ENCODE data around the gene LMO2. TPM values are rescaled to one million over a fixed set of nuclear protein-coding genes. Genes with fewer than 3 reads are reported as not detected.
"Not testable (repeated sequence)": the region's sequence is repeated elsewhere in the genome, so short reads cannot be mapped to it uniquely, and the experiment has no call there.

LMO2 gene
- total RNA-seq, 1 donor from 2014 or later = 26.8 TPM

GRCh38 chr11:33861386-33861785 is 30.5 kb downstream of the LMO2 start:
- DNase-seq (ENCODE audit: low spot score) = no peak

GRCh38 chr11:33860926-33861325 is 30.9 kb downstream of the LMO2 start:
- DNase-seq (ENCODE audit: low spot score) = peak; percentile 58

GRCh38 chr11:33859306-33859705 is 32.6 kb downstream of the LMO2 start:
- no peak for DNase-seq (ENCODE audit: low spot score)

DNA sequence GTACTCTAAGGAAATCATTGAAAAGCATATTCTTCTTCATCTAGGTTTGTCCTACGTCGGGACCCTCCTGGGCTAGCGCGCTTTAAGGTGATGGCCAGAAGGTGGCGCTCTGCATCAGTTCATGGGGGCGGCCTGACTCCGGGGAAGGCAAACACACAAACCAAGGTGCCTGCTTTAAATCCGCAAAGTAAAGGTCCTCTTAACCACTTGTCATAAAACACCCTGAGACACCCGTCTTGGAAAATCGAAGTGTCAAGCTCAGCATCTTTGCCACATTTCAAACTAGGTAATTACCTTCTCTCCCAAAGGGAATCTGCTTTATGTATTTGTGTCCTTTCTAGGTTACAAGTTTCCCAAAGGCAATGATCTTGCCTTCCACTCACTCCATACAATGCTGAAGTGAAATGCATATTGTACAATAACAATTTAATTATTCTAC is 33.9 kb downstream of the LMO2 start:
- peak; percentile 67 for DNase-seq (ENCODE audit: low spot score)

- DNase-seq (ENCODE audit: low spot score) = no peak
Measured at GRCh38 chr11:33855500-33855899, 36.4 kb downstream of the LMO2 start.

- DNase-seq (ENCODE audit: low spot score) = no peak
Measured at GRCh38 chr11:33848717-33849390, 43.0 kb downstream of the LMO2 start.

DNA sequence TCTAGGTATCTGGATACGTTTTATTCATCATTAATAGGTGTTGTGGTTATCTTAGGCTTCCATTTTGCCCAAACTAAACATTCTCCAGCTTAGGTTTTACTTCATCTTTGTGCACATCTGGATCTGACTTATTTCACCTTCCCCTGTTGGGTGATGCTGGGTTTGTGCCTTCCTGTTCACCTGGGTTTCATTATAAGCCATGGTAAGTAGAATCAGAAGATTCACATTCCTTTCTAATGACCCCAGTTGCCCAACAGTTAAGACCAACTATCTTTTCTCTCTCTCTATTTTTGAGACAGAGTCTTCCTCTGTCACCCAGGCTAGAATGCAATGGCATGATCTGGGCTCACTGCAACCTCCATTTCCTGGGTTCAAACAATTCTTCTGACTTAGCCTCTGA is 44.6 kb downstream of the LMO2 start:
- no peak for DNase-seq (ENCODE audit: low spot score)

DNA sequence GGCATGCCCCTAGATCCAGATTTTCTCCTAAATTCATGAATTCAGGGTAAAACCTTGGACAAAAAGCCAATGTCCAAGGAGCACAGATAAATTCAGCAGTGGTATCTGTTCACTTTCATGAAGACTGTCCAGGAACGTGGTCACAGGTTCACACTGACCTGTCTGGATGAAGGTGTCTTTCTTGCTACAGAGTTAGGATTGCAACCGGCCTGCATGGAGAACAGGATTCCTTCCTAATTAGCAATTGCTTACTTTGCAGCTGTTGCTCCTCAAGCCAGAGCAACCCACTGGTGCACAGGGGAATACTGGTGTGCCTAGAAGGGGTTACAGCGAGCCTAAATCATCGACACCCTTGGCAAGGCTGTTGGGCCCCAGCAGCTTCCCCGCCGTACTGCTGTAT is 47.6 kb downstream of the LMO2 start:
- DNase-seq (ENCODE audit: low spot score) = no peak

GRCh38 chr11:33843018-33843417 is 48.9 kb downstream of the LMO2 start:
- DNase-seq (ENCODE audit: low spot score) = no peak

DNA sequence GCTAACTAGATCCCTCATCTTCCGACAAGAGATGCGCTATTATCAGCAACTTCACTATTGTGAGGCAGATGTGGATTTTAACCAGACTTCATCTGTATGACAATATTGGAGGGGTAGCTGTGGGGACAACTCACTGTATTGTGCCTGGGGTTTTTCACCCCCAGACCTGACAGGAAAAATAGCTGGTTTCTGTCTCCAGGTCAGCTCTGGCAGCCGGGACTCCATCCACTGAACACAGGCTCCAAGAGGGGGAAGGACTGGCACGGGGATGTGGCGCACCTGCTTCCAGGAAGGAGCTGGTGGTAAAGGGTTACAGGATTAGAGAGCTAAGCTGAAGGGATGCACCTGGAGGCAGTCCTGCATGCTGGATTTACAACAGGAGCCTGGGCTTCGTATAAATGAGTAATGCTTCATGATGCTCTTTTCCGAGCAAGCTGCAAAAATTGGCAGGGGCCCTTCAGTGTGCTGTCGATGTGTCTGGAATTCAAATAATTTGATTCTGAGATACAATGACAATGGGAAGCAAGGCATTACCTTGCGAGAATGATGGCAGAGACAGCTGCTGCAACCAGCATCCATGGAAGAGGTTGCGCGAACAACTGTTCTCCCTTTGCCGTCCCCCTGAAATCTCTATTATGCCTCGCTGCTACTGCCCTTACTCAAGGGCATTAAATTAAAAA is 49.5 kb downstream of the LMO2 start:
- DNase-seq (ENCODE audit: low spot score) = no peak

GRCh38 chr11:33838234-33838633 is 53.6 kb downstream of the LMO2 start:
- not testable (repeated sequence) for DNase-seq (ENCODE audit: low spot score)

- not testable (repeated sequence) for DNase-seq (ENCODE audit: low spot score)
Measured at GRCh38 chr11:33837334-33837733, 54.5 kb downstream of the LMO2 start.

DNA sequence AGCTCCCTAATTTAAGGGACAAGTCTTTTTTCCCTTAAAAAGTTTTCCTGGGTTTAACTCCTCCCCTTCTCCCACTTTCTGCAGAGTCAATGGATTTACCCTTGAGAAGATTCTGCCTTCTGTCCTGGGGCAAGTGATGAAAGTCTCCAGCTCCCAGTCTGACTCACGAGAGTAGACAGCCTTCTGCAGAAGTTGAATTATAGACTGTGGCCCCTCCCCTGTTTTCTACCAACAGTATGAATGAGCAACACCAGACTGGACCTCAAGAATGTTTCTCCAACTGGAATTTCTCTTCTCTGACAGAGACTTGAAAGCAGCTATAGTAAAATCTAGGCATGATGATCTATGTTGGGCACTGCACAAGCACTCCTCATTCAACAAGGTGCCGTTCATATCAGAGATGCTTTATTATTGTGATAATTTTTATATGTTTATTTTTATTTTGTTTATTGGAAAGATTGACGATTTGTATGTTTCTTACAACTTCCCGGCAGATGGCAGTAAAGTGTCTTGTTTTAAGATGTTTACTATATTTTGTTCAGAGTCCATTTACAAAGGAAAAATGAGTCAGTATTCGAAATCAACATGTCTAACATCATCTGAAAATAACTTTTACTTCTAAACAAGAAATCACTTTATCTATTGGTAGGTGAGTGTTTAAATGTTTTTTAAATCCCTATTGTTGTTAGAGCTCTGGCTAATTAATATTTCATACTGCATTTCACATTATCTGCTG is 56.6 kb downstream of the LMO2 start:
- no peak for DNase-seq (ENCODE audit: low spot score)

GRCh38 chr11:33832676-33833075 is 59.2 kb downstream of the LMO2 start:
- no peak for DNase-seq (ENCODE audit: low spot score)

DNA sequence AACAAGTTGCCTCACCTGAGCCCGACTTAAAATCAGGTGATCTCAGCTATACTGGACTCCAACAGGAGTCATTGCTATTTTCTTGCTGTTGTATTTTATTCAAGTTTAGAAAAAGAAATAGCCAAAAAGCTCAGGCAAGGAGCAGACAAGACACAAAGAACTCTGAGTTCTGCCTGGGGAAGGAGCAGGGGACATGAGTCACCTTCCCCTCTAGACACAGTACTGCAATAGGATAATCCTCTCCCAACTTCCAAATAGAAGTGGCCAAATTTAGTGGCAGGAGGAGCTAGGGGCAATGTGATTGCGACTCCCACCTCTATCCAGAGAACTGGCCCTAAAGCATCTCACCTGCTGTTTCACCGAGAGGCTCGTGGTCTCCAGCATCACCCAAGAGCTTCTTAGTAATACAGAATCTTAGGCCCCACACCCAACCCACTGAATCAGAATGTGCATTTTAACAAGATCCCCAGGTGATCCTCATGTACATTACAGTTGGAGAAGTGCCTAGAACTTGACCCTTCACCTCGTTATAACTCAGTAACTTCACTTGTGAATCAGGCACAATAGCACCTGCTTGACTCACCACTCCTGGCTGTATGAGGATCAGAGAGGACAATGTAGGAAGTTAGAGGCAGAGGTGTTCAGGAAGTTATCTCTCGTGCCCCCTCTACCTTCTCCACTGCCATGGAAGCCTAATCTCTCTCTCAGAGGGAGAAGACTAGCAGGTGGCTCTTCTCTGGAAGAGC is 60.8 kb downstream of the LMO2 start:
- DNase-seq (ENCODE audit: low spot score) = no peak

DNA sequence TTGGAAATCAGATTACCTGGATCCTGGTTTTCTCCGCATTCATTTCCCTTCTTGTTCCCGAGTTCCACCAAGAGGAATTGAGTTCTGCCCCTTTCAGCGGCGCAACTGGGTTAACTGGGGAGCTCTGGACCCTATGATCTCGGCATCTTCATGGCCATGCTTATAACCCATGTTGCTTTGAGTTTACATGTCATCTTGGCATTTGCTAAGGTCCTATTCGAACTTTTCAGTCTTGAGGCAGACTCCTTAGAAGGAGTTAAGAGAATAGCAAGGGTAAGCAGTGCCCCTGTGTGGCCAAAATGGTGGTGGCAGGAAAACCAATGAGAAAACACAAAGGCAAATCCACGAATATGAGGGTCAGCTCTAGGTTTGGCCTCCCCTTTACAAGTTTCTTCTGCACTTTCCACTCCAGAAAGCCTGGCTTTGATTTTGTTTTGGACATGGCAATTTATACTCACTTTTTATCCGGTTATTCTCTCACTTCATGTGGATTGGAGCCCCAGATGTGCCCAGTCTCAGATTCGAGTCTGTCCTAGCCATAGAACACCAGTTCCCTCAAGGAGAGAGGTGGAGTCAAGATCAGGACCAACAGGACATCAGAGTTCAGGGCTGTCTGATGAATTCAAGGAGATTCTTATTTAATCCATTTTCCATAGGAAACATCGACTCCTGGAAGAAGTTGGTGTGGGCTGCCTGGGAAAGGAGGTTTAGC is 62.3 kb downstream of the LMO2 start:
- peak; percentile 55 for DNase-seq (ENCODE audit: low spot score)

GRCh38 chr11:33828604-33829429 is 63.1 kb downstream of the LMO2 start:
- DNase-seq (ENCODE audit: low spot score) = no peak

GRCh38 chr11:33827206-33827605 is 64.7 kb downstream of the LMO2 start:
- DNase-seq (ENCODE audit: low spot score) = no peak

DNA sequence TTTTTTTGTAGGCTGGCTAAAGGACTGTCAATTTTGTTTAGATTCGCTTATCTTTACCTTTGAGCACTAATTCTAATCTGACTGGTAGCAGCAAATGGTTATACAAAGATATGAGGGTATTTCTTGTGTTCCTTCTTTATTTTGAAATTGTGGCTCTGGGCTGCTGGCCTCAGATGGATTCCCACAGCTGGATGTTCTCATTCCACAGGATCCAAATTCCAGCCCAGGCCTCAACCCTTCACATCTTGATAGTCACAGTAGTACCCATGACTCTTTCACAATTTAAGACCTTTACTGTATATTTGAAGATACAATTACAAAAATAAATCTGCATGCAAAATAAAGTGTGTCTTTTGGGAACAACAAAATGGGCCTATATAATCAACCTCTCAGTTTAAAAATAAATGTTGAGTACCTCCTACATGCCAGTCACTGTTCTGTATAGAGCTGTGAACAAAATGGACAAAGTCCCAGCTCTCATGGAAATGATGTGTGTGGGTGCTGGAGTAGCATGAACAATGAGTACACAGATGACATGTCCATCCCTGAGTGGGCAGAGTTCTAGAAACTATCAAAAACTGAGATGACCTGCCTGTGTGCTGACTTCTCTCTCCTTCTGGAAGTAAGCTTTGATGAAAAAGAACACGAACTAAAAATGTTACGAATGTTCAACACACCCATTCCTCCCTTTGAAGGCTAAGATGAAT is 65.9 kb downstream of the LMO2 start:
- no peak for DNase-seq (ENCODE audit: low spot score)

- not testable (repeated sequence) for DNase-seq (ENCODE audit: low spot score)
Measured at GRCh38 chr11:33822981-33823380, 68.9 kb downstream of the LMO2 start.
